ENCODE results near the gene TUBB2A.
"Not testable (repeated sequence)": the region's sequence is repeated elsewhere in the genome, so short reads cannot be mapped to it uniquely, and the experiment has no call there.

The TUBB2A gene

DNA sequence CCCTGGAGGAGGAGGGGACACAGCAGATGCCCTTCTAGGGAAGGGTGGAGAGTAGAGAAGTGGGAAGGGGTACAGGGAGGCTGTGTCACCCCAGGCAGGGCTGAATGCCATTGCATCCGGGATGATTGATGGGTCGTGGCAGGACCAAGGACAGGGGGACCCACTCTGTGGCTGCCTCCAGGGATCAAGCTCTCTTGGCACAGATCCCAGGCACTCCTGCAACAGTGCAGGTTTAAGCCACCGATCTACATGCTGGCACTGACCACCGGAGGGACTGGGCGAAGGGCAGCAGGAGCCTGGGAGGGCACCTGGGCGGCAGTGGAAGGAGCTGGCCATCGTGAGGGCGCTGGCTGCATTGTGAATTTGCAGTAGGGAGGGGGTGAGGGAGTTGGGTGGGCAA is 22.6 kb upstream of the TUBB2A start:
- not testable (repeated sequence) for DNase-seq

DNA sequence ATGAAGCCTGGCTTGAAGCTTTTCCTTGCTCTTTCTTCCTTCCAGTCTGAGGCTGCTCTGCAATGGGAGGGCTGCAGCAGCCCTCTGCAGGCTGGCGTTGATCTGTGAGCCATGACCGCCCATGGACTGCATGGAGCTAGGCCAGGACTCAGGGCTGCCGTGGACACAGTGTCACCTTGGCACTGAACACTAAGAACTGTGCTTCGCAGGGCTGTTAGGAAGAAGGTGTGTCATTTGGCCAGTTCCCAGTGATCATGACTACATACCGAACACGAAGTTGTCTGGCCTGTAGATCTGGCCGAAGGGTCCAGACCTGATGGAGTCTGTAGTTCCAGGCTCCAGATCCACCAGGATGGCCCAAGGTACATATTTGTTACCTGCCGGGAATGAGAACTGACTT is 21.3 kb upstream of the TUBB2A start:
- DNase-seq, result not testable (repeated sequence)

DNA sequence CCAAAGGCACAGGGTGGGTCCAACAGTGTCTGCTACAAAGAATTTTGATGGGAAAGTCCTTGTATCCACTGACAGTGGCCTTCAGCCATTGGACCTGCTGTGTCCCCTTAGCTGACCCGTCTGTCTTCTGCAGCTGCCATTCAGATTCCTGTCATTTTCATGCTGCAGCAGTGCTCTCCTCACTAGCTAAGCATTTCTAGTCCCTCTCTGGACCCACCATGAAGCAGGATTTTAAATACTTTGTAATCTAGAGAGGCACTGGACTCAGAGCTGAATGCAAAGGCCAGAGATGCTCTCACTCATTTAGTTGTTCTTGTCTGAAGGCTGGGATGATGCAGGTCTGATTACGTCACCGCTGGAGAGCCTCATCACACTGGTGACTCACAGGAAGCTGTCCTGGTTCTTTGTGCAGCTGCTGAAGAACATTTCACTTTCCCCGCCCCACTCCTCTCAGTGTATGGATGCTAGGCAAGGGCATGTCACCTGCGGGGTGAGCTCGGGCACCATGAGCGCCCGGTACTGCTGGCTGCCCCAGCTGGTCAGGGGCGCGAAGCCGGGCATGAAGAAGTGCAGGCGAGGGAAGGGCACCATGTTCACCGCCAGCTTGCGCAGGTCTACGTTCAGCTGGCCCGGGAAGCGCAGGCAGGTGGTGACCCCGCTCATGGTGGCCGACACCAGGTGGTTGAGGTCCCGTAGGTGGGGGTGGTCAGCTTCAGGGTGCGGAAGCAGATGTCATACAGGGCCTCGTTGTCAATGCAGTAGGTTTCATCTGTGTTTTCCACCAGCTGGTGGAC is 19.4 kb upstream of the TUBB2A start:
- DNase-seq, result peak; percentile 63

DNA sequence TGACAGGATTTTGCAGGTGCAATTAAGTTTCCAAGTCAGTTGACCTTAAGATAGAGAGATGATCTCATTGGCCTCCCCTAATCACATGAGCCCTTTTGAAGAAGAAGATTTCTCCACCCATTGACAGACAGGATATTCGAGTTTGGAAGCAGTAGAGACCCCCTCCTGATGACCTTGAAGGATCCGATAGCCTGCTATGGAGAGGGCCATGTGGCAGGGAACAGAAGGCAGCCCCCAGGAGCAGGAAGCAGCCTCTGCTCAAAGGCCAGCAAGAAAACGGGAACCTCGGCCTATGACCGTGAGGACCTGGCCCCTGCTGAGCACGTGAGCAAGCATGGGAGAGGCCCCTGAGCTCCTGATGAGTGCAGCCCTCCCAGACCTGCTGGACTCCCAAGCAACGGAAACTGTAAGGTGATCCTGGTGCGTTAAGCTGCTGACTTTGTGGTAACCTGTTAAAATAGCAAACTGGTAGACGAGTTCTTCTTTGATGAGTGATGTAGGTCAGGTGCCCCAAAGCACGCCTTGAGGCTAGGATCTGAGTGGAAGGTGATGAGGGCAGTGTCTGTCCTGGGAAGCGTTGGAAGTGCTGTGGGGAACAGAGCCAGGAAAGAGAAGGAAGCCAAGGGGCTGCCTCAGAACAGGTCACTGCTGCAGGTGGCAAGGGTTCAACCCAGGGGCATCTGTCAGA is 18.5 kb upstream of the TUBB2A start:
- no peak for DNase-seq

DNA sequence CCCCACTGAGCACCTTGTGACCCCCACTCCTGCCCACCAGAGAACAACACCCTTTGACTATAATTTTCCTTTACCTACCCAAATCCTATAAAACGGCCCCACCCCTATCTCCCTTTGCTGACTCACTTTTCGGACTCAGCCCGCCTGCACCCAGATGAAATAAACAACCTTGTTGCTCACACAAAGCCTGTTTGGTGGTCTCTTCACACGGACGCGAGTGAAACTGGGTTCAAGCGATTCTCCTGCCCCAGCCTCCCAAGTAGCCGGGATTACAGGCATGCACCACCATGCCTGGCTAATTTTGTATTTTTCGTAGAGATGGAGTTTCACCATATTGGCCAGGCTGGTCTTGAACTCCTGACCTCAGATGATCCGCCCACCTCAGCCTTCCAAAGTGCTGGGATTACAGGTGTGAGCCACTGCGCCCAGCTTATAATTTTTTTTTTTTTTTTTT is 16.3 kb upstream of the TUBB2A start:
- DNase-seq, result not testable (repeated sequence)

DNA sequence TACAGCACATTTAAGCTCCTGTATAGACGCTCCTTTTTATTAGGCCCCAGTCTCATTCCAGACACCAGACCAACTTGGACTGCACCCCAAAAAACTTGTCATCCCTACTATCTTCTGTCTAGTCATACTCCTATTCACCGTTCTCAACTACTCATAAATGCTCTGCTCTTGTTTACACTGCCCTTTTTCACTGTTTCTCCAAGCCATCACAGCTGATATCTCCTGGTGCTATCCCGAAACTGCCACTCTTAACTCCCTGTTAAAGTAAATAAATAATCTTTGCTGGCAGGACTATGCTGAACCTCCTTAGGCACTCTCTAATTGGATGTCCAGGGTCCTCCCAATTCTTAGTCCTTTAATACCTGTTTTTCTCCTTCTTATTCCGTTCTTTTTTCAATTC is 15.4 kb upstream of the TUBB2A start:
- not testable (repeated sequence) for DNase-seq

DNA sequence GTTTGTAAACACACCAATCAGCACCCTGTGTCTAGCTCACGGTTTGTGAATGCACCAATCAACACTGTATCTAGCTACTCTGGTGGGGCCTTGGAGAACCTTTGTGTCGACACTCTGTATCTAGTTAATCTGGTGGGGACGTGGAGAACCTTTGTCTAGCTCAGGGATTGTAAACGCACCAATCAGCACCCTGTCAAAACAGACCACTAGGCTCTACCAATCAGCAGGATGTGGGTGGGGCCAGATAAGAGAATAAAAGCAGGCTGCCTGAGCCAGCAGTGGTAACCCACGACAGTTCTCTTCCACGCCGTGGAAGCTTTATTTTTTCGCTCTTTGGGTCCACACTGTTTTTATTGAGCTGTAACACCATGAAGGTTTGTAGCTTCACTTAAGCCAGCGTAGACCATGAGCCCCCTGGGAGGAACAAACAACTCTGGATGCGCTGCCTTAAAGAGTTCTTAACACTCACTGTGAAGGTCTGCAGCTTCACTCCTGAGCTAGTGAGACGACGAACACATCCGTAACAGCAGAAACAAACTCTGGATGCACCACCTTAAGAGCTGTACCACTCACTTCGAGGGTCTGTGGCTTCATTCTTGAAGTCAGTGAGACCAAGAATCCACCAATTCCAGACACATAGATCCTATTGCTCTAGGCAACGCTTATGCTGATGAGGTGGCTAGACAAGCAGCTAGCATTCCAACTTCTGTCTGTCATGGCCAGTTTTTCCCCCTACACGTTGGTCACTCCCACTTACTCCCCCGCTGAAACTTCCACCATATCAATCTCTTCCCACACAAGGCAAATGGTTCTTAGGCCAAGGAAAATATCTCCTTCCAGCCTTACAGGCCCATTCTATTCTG is 14.2 kb upstream of the TUBB2A start:
- DNase-seq, result not testable (repeated sequence)

DNA sequence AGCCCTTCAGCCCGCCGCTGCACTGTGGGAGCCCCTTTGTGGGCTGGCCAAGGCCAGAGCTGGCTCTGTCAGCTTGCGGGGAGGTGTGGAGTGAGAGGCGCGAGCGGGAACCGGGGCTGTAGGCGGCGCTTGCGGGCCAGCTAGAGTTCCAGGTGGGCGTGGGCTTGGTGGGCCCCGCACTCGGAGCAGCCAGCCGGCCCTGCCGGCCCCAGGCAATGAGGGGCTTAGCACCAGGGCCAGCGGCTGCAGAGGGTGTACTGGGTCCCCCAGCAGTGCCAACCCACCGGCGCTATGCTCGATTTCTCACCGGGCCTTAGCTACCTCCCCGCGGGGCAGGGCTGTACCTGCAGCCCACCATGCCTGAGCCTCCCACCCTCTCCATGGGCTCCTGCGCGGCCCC is 13.3 kb upstream of the TUBB2A start:
- not testable (repeated sequence) for DNase-seq

DNA sequence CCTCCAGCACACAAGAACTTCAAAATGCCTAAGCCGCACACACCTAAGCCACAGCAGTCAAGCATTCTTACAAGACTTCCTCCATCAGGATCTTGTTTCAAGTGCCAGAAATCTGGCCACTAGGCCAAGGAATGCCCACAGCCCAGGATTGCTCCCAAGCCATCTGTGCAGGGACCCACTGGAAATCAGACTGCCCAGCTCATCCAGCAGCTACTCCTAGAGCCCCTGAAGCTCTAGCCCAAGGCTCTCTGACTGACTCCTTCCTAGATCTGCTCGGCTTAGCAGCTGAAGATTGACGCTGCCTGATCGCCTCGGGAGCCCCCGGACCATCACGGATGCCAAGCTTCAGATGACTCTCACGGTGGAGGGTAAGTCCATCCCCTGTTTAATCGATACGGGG is 10.7 kb upstream of the TUBB2A start:
- not testable (repeated sequence) for DNase-seq

DNA sequence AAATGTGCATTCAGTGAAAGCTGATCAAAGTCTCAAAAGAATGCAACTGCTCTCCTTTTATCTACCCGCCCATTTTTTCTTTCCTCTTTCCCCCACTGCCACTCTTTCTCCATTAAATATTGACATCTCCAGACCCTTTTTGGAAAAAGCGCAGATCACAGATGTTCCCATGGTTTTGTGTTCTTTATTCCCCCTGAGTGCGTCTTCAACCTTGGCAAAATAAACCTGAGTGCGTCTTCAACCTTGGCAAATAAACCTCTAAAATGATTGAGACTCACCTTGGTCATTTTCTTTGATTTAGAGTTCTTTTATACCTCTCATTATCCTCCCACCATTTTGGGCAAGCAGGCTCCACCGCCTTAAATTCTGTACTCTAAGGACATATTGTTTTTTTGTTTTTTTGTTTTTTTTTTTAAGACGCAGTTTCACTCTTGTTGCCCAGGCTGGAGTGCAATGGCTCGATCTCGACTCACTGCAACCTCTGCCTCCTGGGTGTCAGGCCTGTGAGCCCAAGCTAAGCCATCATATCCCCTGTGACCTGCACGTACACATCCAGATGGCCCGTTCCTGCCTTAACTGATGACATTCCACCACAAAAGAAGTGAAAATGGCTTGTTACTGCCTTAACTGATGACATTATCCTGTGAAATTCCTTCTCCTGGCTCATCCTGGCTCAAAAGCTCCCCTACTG is 9.3 kb upstream of the TUBB2A start:
- not testable (repeated sequence) for DNase-seq

DNA sequence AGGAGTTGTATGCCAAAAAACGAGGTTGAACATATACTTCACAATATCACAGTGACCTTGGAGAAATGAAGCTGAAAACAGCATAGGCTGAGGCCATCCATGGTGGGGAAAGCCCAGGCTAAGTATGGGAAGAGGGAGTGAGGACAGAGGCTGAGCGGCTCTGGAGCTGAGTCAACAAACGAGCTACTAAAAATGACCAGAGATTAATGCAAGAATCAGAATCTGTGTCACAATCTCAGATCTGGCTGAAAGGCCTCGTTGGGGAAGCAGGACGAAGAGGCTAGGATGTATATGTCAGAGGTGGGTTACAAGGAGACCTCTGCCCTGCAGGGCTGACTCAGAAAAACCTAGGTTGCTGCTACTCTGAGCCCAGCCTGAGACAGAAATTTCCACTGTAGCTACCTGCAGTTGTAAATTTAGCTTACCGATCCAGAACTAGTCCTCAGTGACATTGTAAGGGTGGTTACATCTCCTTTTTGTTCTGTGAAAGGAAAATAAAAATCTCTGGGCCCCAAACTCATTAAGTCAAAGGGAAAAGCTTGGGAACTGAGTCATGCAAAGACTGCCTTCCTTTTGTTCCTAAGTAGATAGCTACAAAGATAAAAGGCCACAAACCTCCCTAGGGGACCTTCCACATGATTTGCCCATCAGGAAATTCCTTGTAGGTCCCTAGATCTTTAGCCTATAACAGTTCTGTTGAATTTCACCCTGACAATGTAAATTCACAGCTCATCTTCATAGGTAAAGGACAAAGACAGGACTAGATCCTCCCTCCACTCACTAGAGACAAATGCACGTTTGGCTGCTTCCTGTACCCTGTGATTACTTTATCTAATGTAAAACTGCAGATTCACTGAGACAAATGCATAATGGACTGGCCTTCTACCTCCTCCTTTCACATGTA is 8.5 kb upstream of the TUBB2A start:
- DNase-seq, result no peak

DNA sequence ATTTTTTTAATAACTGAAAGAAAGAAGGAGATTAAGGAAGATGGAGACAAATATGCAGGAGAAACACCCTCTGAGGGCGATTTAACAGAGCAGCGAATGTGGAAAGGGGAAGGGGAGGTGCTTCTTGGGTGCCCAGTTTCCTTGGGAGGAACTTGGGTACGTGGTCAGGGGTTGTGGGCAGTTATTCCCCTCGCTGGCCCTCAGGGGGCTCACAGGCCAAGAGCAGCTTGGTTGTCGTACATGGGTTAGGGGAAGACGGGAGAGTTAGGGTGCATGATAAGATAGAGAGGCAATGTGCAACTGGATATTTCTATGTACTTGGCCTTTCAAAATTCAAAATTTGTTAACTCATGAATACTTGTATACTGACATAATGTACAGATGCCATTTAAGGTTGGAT is 7.0 kb upstream of the TUBB2A start:
- DNase-seq, result no peak

DNA sequence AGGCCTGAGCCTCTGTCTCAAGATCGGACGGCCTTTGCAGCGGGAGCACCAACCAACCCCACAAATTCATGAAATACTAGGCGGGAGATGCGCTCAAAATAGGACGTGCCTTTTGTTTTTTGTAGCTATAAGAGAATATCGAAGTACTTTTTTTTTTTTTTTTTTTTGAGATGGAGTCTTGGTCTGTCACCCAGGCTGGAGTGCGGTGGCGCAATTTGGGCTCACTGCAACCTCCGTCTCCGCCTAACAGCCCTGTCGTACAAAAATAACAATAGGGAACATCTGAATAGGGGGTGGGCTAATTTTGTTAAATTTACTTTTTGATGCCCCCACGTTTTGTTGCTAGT is 5.9 kb upstream of the TUBB2A start:
- no peak for DNase-seq

DNA sequence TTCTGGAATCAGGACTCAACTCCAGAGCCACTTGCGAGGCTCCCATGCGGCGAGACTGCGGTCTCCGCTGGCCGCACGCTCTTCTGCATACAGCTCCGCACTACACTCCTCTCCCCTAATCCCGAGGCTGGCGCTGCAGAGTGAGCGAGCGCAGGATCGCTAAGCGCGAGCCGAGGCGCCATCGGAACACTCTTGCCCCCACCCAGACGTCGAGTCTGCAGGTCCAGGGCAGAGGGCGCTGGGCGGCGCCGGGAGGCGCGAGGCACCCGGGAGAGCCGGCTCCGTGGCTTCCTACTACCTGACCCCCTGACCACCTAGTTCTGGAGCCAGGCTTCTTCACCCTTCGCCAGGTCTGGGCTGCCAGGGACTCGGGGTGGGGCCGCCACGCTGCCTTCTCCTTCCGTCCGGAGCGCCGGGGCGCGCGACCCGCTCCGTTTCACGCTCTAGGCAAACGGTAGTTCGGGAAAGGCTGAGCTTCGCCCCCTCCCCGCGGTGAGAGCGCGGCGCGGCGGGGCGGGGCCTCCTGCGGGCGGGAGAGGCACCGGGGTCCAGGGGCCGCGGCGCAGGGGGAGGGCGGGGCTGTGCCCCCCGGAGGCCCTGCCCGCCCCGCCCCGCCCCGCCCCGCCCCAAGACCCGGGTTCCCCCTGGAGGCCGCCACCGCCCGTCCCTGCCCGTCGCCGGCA is 5.4 kb upstream of the TUBB2A start:
- peak; percentile 65 for DNase-seq

DNA sequence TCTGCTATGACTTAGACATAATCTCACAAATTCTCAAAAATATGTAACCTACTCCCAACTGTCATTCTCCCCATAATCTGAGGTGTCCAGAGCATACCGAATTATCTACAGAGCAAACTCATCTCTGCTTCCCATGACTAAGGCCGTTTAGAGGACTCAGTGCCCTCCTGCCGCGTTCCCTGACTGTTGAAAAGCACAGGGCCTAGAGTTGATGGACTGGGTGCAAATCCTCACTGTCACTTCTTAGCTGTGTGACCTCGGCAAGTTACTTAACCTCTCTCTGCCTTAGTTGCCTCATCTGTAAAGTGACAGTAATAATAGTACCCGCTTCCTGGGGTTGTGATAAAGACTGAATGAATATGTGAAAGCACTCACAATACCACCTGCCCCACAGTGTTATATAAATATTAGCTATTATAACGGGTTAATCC is 4.7 kb upstream of the TUBB2A start:
- DNase-seq, result no peak

DNA sequence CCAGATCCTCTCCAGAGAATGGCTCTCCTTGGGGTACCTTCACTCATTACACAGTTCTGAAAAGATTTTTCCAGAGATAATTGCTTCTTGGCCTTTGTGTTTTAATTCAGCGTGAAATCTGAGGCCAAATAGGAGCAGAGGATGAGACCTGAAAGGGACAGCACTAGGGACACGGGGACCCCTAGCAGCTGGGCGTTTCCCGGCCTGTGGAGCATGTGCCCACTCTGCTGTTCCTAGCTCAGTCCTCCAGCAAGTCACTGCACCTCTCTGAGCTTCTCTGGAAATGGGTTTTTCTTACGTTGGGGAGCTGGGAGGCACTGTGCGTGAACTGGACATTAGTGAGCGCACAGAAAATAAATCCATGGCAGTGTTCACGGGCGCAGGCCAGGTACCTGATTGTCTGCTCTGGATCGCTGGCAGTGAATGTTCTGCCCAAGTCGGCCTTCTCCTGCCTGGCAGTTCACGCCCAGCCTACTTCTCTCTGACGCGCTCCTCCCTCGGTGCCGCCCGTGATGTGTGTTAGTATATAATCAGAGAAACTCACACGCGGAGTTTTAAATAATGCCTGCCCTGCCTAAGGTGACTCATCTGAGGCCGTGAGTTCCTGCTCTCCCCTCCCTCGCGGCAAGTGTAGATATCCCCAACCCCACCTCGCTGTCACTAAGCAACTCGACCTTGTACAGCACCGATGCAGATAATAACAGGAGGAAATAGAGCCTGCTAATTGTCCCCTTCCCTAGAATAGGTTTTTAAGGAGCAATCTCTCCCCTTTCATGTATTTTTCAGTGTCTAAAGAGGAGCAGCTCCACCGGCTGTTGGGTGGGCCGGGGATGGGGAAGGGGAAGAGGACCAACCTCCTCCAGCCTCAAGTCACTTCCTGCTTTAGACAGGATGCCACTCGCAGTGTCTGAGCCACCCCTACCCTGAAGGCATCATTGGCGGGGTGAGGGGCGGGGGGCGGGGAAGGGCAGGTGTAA is 2.7 kb upstream of the TUBB2A start:
- peak; percentile 51 for DNase-seq

DNA sequence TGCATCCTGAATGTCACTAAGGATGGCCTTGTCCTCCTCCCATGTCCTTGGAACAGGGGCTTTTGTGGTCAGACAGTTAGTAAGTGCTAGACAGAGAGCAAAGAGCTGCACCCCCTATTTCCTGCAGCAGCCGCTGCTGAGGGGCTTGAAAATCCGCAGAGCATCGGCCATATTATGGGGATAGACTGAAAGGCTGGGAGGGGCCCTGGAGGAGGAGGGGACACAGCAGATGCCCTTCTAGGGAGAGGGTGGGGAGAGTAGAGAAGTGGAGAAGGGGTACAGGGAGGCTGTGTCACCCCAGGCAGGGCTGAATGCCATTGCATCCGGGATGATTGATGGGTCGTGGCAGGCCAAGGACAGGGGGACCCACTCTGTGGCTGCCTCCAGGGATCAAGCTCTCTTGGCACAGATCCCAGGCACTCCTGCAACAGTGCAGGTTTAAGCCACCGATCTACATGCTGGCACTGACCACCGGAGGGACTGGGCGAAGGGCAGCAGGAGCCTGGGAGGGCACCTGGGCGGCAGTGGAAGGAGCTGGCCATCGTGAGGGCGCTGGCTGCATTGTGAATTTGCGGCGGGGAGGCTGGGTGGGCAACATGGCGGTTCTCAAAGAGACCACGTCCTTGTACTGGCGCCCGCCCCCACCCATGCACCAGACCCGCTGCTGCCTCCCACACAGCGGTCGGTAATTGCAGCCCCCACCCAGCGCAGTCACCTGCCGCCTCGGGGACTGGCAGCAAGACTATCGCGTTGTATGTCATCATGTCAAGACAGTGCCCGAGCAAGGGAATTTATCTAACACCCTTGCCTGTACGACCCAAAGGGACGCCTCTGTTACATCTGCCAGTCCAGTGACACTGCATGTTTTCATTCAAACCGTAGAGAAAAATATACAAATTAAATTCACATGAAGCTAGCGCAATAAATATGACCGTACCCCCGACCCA is 887 bp downstream of the TUBB2A start:
- DNase-seq, result peak; percentile 36

DNA sequence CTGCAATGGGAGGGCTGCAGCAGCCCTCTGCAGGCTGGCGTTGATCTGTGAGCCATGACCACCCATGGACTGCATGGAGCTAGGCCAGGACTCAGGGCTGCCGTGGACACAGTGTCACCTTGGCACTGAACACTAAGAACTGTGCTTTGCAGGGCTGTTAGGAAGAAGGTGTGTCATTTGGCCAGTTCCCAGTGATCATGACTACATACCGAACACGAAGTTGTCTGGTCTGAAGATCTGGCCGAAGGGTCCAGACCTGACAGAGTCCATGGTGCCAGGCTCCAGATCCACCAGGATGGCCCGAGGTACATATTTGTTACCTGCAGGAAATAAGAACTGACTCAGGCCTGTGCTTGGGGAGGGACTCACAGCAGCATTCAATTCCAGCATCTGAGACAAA is 1.9 kb downstream of the TUBB2A start:
- not testable (repeated sequence) for DNase-seq

DNA sequence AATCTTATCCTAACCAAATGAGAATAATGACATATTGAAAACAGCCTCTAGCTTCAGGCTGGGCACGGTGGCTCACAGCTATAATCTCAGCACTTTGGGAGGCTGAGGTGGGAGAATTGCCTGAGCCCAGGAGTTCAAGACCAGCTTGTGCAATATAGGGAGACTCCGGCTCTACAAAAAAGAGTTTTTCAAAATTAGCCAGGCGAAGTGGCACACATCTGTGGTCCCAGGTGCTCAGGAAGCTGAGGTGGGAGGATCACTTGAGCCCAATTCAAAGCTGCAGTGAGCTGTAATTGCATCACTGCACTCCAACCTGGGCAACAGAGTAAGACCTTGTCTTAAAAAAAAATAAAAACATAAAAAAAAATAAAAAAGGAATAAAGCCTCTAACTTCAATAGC is 4.7 kb downstream of the TUBB2A start:
- DNase-seq, result no peak

Data from stimulated activated CD8-positive, alpha-beta memory T cell treated with anti-CD3 and anti-CD28 coated beads, Interleukin-4, amount 100 ng/mL, for 48 hours (primary cell).